GM23248 (cell line): Measurements from ENCODE around the gene AGAP1.

ENCODE experiments used
- EZH2 ChIP-seq: fragments of 200-600 bp; sonication (generic); IDR thresholded peaks from 2 replicates; pipeline ENCODE4 v1.6.1; 2018; ENCODE audit warnings: antibody characterized with exemption, mild to moderate bottlenecking; ENCODE audit not compliant: insufficient read depth, poor library complexity, severe bottlenecking
- EZH2phosphoT487 ChIP-seq: fragments of 200-600 bp; sonication (generic); IDR thresholded peaks from 2 replicates; pipeline ENCODE4 v1.6.1; 2018; ENCODE audit warnings: antibody characterized with exemption, moderate library complexity, mild to moderate bottlenecking, low read depth; ENCODE audit not compliant: insufficient read depth

GRCh38 chr2:235934059-235934773, 440.4 kb downstream of the AGAP1 start:
- TF ChIP-seq EZH2phosphoT487 (no peak), EZH2 (no peak)
